ENCODE data around the gene TCTN3.

DNA sequence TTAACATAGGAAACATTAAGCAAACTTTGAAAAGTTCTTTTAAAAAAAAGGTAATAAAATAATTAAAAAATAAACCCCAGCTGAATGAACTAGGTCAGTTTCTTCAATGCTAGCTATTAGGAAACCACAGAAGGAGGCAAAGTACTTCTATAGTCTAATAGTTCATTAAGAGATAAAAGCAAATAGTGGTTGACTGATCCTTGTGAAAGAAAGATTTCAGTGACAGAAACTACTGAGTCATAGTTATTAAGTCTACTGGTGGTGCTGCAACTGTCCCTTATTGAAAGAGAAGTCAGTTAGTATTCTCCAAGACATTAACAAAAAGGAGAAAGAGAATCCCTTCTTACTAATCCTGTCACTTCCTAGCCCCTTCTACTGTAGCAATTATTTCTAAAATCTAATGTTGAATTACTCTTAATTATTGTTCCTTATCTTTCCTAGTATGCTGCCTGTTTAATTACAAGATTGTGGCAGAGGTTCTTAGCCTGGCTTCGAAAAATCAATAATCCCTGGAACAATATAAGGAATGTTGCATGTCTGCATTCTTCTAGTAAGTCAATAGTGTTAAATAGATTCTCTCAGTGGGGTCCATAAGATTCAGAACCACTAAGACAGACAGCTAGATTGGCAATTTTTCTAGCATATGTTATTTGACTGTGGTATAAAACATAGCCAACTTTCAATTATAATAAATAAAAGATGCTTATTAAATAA lies 18.2 kb downstream of the TCTN3 start:
- no peak for TF ChIP-seq RAD21 (IDR thresholded peaks at IDR 0.05; ENCODE audit: insufficient read depth, low read depth, low read length)
- TF ChIP-seq POLR2AphosphoS5 (IDR thresholded peaks at IDR 0.05; ENCODE audit: low read length), result no peak
- no peak for TF ChIP-seq USF1 (IDR thresholded peaks at IDR 0.05; ENCODE audit: borderline replicate concordance, extremely low read length, insufficient read depth, low read depth, low read length)
- no peak for TF ChIP-seq CHD2 (IDR thresholded peaks at IDR 0.05; ENCODE audit: borderline replicate concordance, low read depth, low read length)
- TF ChIP-seq, protein P1, sequence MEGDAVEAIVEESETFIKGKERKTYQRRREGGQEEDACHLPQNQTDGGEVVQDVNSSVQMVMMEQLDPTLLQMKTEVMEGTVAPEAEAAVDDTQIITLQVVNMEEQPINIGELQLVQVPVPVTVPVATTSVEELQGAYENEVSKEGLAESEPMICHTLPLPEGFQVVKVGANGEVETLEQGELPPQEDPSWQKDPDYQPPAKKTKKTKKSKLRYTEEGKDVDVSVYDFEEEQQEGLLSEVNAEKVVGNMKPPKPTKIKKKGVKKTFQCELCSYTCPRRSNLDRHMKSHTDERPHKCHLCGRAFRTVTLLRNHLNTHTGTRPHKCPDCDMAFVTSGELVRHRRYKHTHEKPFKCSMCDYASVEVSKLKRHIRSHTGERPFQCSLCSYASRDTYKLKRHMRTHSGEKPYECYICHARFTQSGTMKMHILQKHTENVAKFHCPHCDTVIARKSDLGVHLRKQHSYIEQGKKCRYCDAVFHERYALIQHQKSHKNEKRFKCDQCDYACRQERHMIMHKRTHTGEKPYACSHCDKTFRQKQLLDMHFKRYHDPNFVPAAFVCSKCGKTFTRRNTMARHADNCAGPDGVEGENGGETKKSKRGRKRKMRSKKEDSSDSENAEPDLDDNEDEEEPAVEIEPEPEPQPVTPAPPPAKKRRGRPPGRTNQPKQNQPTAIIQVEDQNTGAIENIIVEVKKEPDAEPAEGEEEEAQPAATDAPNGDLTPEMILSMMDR (IDR thresholded peaks at IDR 0.05 in 2 of 3, conservative IDR thresholded peaks at IDR 0.05 in 1 of 3; ENCODE audit: control insufficient read depth in 2 of 3, extremely low read depth in 1 of 3, insufficient read depth in 1 of 3, low read depth in 3 of 3, low read length in 3 of 3), result no peak
- TF ChIP-seq CREM (IDR thresholded peaks at IDR 0.05; ENCODE audit: low read depth), result no peak
- TF ChIP-seq, protein P2, sequence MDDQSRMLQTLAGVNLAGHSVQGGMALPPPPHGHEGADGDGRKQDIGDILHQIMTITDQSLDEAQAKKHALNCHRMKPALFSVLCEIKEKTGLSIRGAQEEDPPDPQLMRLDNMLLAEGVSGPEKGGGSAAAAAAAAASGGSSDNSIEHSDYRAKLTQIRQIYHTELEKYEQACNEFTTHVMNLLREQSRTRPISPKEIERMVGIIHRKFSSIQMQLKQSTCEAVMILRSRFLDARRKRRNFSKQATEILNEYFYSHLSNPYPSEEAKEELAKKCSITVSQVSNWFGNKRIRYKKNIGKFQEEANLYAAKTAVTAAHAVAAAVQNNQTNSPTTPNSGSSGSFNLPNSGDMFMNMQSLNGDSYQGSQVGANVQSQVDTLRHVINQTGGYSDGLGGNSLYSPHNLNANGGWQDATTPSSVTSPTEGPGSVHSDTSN (IDR thresholded peaks at IDR 0.05; ENCODE audit: insufficient replicate concordance, low read depth, low read length), result no peak
- no peak for TF ChIP-seq POLR2A (IDR thresholded peaks at IDR 0.05; ENCODE audit: low read depth, low read length)
- TF ChIP-seq YBX1 (IDR thresholded peaks at IDR 0.05), result no peak
- TF ChIP-seq MYB (IDR thresholded peaks at IDR 0.05; ENCODE audit: borderline replicate concordance, low read depth, low read length), result no peak
- no peak for TF ChIP-seq MXI1 (IDR thresholded peaks at IDR 0.05; ENCODE audit: low read depth, low read length)
- no peak for TF ChIP-seq MTA3 (IDR thresholded peaks at IDR 0.05; ENCODE audit: borderline replicate concordance, low read length)

Data from GM12878 (cell line).